Endothelial cell of umbilical vein (primary cell): ENCODE data around the gene ADH1B. TPM values are rescaled to one million over a fixed set of nuclear protein-coding genes. Genes with fewer than 3 reads are reported as not detected.

Experiments
- BruUV-seq: library from RNA; stranded (reverse); fragments of 400-500 nt; replicated peaks from 2 replicates; lab custom pipeline; 2021; lab: Mats Ljungman, UMichigan
- CTCF ChIA-PET: fragments of 300-600, 350-600 bp; sonication (Branson Sonifier 250); formaldehyde crosslinking; loops from one replicate; lab custom pipeline; 2021; ENCODE audit warnings: antibody characterized with exemption, inconsistent platforms; lab: Charles Lee
- POLR2A ChIA-PET: fragments of 300-600, 350-600 bp; sonication (Branson Sonifier 250); formaldehyde crosslinking; loops from one replicate; lab custom pipeline; 2021; ENCODE audit warnings: antibody characterized with exemption, inconsistent platforms; lab: Charles Lee
- DNase-seq: peaks from one replicate; pipeline ENCODE4 v3.0.0-alpha.2; 2011; ENCODE audit warnings: low read depth, low spot score
- FAIRE-seq: peaks from 2 replicates; lab custom pipeline; 2011; peaks lifted over from hg19 to GRCh38; lab: Jason Lieb, UNC
- H2AFZ ChIP-seq: 2 replicates; pipeline ENCODE4 v1.6.0; 2012; ENCODE audit warnings: low read depth, low read length, control low read depth, inconsistent platforms
- H3K27ac ChIP-seq: 2 replicates; pipeline ENCODE4 v1.5.1; 2011; ENCODE audit warnings: low read depth, mild to moderate bottlenecking, control low read depth, low read length, moderate library complexity; ENCODE audit not compliant: insufficient read depth
- H3K27me3 ChIP-seq, 2 experiments: 2 replicates each; pipeline versions ENCODE4 v1.6.0 to v1.6.1; 2011; ENCODE audit warnings: low read length in 2 of 2, mixed read lengths in 1 of 2; ENCODE audit not compliant: control insufficient read depth in 2 of 2, insufficient read depth in 2 of 2
- H3K36me3 ChIP-seq, 2 experiments: 2 replicates in 1 of 2; 3 replicates in 1 of 2; pipeline ENCODE4 v1.5.1; 2011; ENCODE audit warnings: low read length in 2 of 2, mild to moderate bottlenecking in 1 of 2, moderate library complexity in 1 of 2; ENCODE audit not compliant: control insufficient read depth in 2 of 2, insufficient read depth in 2 of 2; ENCODE audit errors: extremely low read depth in 1 of 2
- H3K4me1 ChIP-seq: 3 replicates; pipeline ENCODE4 v1.5.1; 2011; ENCODE audit warnings: mild to moderate bottlenecking, low read length; ENCODE audit not compliant: control insufficient read depth, insufficient read depth; ENCODE audit errors: extremely low read depth
- H3K4me2 ChIP-seq: 2 replicates; pipeline ENCODE4 v1.6.1; 2011; ENCODE audit warnings: low read length, control low read depth, mixed read lengths; ENCODE audit not compliant: insufficient read depth
- H3K4me3 ChIP-seq, 3 experiments: fragments of 200-600 bp in 1 of 3; sonication (generic), shearing (Covaris generic) in 1 of 3; replicated peaks in 1 of 3; 2 replicates each; pipeline ENCODE4 v1.5.1; 2011 to 2016; ENCODE audit warnings: control low read depth in 3 of 3, low read length in 3 of 3, mild to moderate bottlenecking in 2 of 3, inconsistent platforms in 1 of 3, low read depth in 1 of 3, moderate library complexity in 1 of 3; ENCODE audit not compliant: insufficient read depth in 1 of 3
- H3K79me2 ChIP-seq: 2 replicates; pipeline ENCODE4 v1.6.0; 2012; ENCODE audit warnings: low read length, inconsistent platforms; ENCODE audit not compliant: control insufficient read depth, insufficient read depth
- H3K9ac ChIP-seq: replicated peaks from 2 replicates; pipeline ENCODE3; 2011; ENCODE audit warnings: low read length, control low read depth; ENCODE audit not compliant: insufficient read depth; ENCODE audit errors: extremely low read depth
- H3K9me1 ChIP-seq: replicated peaks from 3 replicates; pipeline ENCODE4 v1.6.0; 2011; ENCODE audit warnings: mild to moderate bottlenecking, low read length; ENCODE audit not compliant: control insufficient read depth, insufficient read depth; ENCODE audit errors: extremely low read depth
- H3K9me3 ChIP-seq: replicated peaks from 2 replicates; pipeline ENCODE4 v1.5.1; 2012; ENCODE audit warnings: low read length, inconsistent platforms; ENCODE audit not compliant: control insufficient read depth, insufficient read depth
- H4K20me1 ChIP-seq: replicated peaks from 2 replicates; pipeline ENCODE3; 2011; ENCODE audit warnings: mild to moderate bottlenecking, low read length; ENCODE audit not compliant: control insufficient read depth, insufficient read depth; ENCODE audit errors: extremely low read depth
- EZH2 ChIP-seq: IDR thresholded peaks from 2 replicates; pipeline ENCODE4 v1.6.1; 2012; ENCODE audit warnings: borderline replicate concordance, low read depth, mild to moderate bottlenecking, moderate library complexity, low read length, inconsistent platforms; ENCODE audit not compliant: severe bottlenecking
- FOS ChIP-seq: IDR thresholded peaks from 2 replicates; pipeline ENCODE4 v1.6.1; 2011; ENCODE audit warnings: mild to moderate bottlenecking, low read length, moderate library complexity, borderline replicate concordance; ENCODE audit not compliant: insufficient read depth
- GATA2 ChIP-seq: IDR thresholded peaks from 2 replicates; pipeline ENCODE4 v1.7.0; 2011; ENCODE audit warnings: low read depth, mild to moderate bottlenecking, moderate library complexity, mixed read lengths, low read length; ENCODE audit not compliant: insufficient read length, insufficient read depth
- JUN ChIP-seq: IDR thresholded peaks from 2 replicates; pipeline ENCODE4 v1.6.1; 2011; ENCODE audit warnings: borderline replicate concordance, low read depth; ENCODE audit not compliant: insufficient read length, insufficient read depth
- MYC ChIP-seq: IDR thresholded peaks from one replicate; pipeline ENCODE4 v1.6.1; 2011; ENCODE audit warnings: mild to moderate bottlenecking, low read depth, low read length
- POLR2A ChIP-seq: IDR thresholded peaks from 2 replicates; pipeline ENCODE4 v1.6.1; 2012; ENCODE audit warnings: low read depth, mild to moderate bottlenecking, control low read depth, low read length
- POLR2AphosphoS5 ChIP-seq: IDR thresholded peaks from 2 replicates; pipeline ENCODE4 v1.6.1; 2012; ENCODE audit warnings: low read depth, mild to moderate bottlenecking, control low read depth, low read length, moderate library complexity; ENCODE audit not compliant: insufficient read depth
- dilution Hi-C: fragments of 300-500 bp; cut with MboI; formaldehyde crosslinking; loops from one replicate; pipeline ENCODE4 v1.15.0; 2019; ENCODE audit warnings: low sequenced_read_pairs; ENCODE audit not compliant: extremely low pct_ligation_motif_present
- intact Hi-C: fragments of 100-400 bp; cut with micrococcal nuclease; formaldehyde crosslinking; loops from one replicate; pipeline ENCODE4 v1.10.0; 2022
- polyA plus RNA-seq, 4 experiments: library from polyadenylated mRNA; depleted of rRNA in 3 of 4; stranded (reverse) in 3 of 4; unstranded in 1 of 4; fragments of >200 nt; gene quantifications; 2 replicates each; pipeline versions ENCODE4 v1.2.1 to v1.2.3, GENCODE V29; 2011 to 2012; ENCODE audit warnings: missing spikeins in 1 of 4
- total RNA-seq: library from RNA; stranded (reverse); gene quantifications from 2 replicates; pipeline ENCODE4 v1.2.3, GENCODE V29; 2021
- TF ChIP-seq, protein P1 (sequence below): IDR thresholded peaks from 2 replicates; pipeline ENCODE4 v1.6.1; 2011; ENCODE audit not compliant: insufficient read depth, insufficient read length
- TF ChIP-seq, protein P2 (sequence below), 2 donors: IDR thresholded peaks; 1 replicate in 1 of 2; 2 replicates in 1 of 2; pipeline ENCODE4 v1.5.1; 2011; ENCODE audit warnings: low read length in 2 of 2, mild to moderate bottlenecking in 2 of 2, moderate library complexity in 2 of 2, control low read depth in 1 of 2, inconsistent platforms in 1 of 2, low read depth in 1 of 2; ENCODE audit not compliant: insufficient read depth in 1 of 2; ENCODE audit errors: extremely low read depth in 1 of 2

Gene ADH1B
- total and polyA plus RNA-seq, 2 donors (not counting 3 experiments of a cell fraction or from before 2014, with no cell fraction given), result not detected

DNA sequence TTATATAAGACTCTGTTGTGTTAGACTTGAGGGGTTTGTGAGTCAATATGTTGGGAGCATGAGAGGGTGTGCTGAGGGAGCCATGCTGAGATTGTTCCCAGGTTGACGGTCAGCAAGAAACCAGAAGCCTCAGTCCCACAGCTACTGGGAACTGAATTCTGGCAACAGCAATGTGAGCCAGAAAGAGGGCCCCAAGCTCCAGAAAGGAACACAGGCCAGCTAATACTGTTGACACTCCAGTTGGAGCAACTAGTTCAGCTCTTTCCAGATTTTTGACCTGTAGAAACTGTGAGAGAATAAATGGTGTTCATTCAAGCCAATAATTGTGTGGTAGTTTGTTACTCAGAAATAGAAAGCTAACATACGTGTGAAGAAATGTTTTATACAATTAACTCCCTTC, 47.5 kb downstream of the ADH1B start:
- TF ChIP-seq FOS (no peak), POLR2A (no peak), POLR2AphosphoS5 (no peak), EZH2 (no peak), GATA2 (no peak), MYC (no peak), JUN (no peak)
- TF ChIP-seq, protein P1, sequence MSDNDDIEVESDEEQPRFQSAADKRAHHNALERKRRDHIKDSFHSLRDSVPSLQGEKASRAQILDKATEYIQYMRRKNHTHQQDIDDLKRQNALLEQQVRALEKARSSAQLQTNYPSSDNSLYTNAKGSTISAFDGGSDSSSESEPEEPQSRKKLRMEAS, result no peak
- TF ChIP-seq, protein P2, sequence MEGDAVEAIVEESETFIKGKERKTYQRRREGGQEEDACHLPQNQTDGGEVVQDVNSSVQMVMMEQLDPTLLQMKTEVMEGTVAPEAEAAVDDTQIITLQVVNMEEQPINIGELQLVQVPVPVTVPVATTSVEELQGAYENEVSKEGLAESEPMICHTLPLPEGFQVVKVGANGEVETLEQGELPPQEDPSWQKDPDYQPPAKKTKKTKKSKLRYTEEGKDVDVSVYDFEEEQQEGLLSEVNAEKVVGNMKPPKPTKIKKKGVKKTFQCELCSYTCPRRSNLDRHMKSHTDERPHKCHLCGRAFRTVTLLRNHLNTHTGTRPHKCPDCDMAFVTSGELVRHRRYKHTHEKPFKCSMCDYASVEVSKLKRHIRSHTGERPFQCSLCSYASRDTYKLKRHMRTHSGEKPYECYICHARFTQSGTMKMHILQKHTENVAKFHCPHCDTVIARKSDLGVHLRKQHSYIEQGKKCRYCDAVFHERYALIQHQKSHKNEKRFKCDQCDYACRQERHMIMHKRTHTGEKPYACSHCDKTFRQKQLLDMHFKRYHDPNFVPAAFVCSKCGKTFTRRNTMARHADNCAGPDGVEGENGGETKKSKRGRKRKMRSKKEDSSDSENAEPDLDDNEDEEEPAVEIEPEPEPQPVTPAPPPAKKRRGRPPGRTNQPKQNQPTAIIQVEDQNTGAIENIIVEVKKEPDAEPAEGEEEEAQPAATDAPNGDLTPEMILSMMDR (IDR thresholded peaks at IDR 0.05; ENCODE audit: extremely low read depth in 1 of 2, insufficient read depth in 1 of 2, low read depth in 1 of 2, low read length in 2 of 2), result no peak

More for the DNA sequence above, 47.5 kb downstream of the ADH1B start:
- Histone ChIP-seq H3K27me3 (no peaks in the 10 kb centered on the region), H3K9ac (no peak overlapping the region), H3K9me1 (no peaks in the 10 kb centered on the region), H3K27ac (no peak overlapping the region), H2AFZ (no peak overlapping the region), H4K20me1 (no peaks in the 10 kb centered on the region), H3K9me3 (no peaks in the 10 kb centered on the region), H3K4me1 (no peaks in the 10 kb centered on the region), H3K79me2 (no peaks in the 10 kb centered on the region), H3K4me3 (no peak overlapping the region), H3K4me2 (no peak overlapping the region), H3K36me3 (no peaks in the 10 kb centered on the region)
- dilution Hi-C loops (no loop called here), intact Hi-C loops (no loop called here)
- DNase-seq (no peak), FAIRE-seq (no peak)
- BruUV-seq, result no TSS peak
- POLR2A ChIA-PET, result no interaction called here
- CTCF ChIA-PET, result no interaction called here
